ENCODE measurements around the gene HTRA3. TPM values are rescaled to one million over a fixed set of nuclear protein-coding genes. Genes with fewer than 3 reads are reported as not detected.

The HTRA3 gene
- total RNA-seq, 2 experiments from 2014 or later = not detected

GRCh38 chr4:8353912-8354453 is 84.4 kb downstream of the HTRA3 start:
- Histone ChIP-seq H4K20me1 (ENCODE audit: insufficient read depth, low read length) (no peaks in the 10 kb centered on the region), H3K79me2 (ENCODE audit: insufficient read depth, low read depth, low read length) (no peaks in the 10 kb centered on the region), H3K4me3 (ENCODE audit: low read depth, low read length, poor library complexity, severe bottlenecking) (no peak overlapping the region), H3K36me3 (ENCODE audit: insufficient read depth, low read length) (no peaks in the 10 kb centered on the region), H3K27ac (ENCODE audit: low read depth, low read length, poor library complexity, severe bottlenecking) (no peak overlapping the region), H3K4me2 (ENCODE audit: low read length) (no peak overlapping the region), H3K4me1 (ENCODE audit: insufficient read depth, low read length, poor library complexity, severe bottlenecking) (no peaks in the 10 kb centered on the region), H2AFZ (ENCODE audit: low read length) (no peak overlapping the region), H3K9me3 (ENCODE audit: low read length) (no peaks in the 10 kb centered on the region), H3K9me2 (ENCODE audit: insufficient read depth, low read length) (no peaks in the 10 kb centered on the region)
- no peak for DNase-seq (ENCODE audit: low spot score)
- BruUV-seq (replicated peaks) = no TSS peak
- ChIA-PET CTCF (ENCODE audit: unreplicated experiment) (no interaction called here), POLR2A (no interaction called here)
- intact Hi-C loops (cut with micrococcal nuclease; ENCODE audit: unreplicated experiment) = no loop called here
- TF ChIP-seq CTCF (conservative IDR thresholded peaks at IDR 0.05; ENCODE audit: low read length) (no peak), EZH2phosphoT487 (IDR thresholded peaks at IDR 0.05; ENCODE audit: borderline replicate concordance, low read depth, low read length) (no peak)

- ChIA-PET CTCF (ENCODE audit: unreplicated experiment) (no interaction called here), POLR2A (interaction anchor here (0.6 kb wide), 1 partner anchor 51 kb away, joined by 6 read pairs; no protein-coding TSS in a partner anchor)
- Histone ChIP-seq H3K79me2 (ENCODE audit: insufficient read depth, low read depth, low read length) (no peaks in the 10 kb centered on the region), H3K9me3 (ENCODE audit: low read length) (no peaks in the 10 kb centered on the region), H3K36me3 (ENCODE audit: insufficient read depth, low read length) (no peaks in the 10 kb centered on the region), H2AFZ (ENCODE audit: low read length) (no peak overlapping the region), H3K4me2 (ENCODE audit: low read length) (no peak overlapping the region), H3K27ac (ENCODE audit: low read depth, low read length, poor library complexity, severe bottlenecking) (no peak overlapping the region), H3K4me3 (ENCODE audit: low read depth, low read length, poor library complexity, severe bottlenecking) (no peak overlapping the region), H3K9me2 (ENCODE audit: insufficient read depth, low read length) (no peaks in the 10 kb centered on the region), H3K4me1 (ENCODE audit: insufficient read depth, low read length, poor library complexity, severe bottlenecking) (no peaks in the 10 kb centered on the region), H4K20me1 (ENCODE audit: insufficient read depth, low read length) (no peaks in the 10 kb centered on the region)
- intact Hi-C loops (cut with micrococcal nuclease; ENCODE audit: unreplicated experiment) = no loop called here
- TF ChIP-seq EZH2phosphoT487 (IDR thresholded peaks at IDR 0.05; ENCODE audit: borderline replicate concordance, low read depth, low read length) (no peak), CTCF (conservative IDR thresholded peaks at IDR 0.05; ENCODE audit: low read length) (no peak)
- DNase-seq (ENCODE audit: low spot score) = no peak
- no TSS peak for BruUV-seq (replicated peaks)
Measured at GRCh38 chr4:8355306-8355705, 85.8 kb downstream of the HTRA3 start.

- BruUV-seq (replicated peaks) = no TSS peak
- H3K4me1 ChIP-seq (ENCODE audit: insufficient read depth, low read length, poor library complexity, severe bottlenecking) = no peaks in the 10 kb centered on the region
- no peak overlapping the region for H3K4me2 ChIP-seq (ENCODE audit: low read length)
- intact Hi-C loops (cut with micrococcal nuclease; ENCODE audit: unreplicated experiment) = no loop called here
- no peak overlapping the region for H3K27ac ChIP-seq (ENCODE audit: low read depth, low read length, poor library complexity, severe bottlenecking)
- no peaks in the 10 kb centered on the region for H3K79me2 ChIP-seq (ENCODE audit: insufficient read depth, low read depth, low read length)
- no peak overlapping the region for H3K4me3 ChIP-seq (ENCODE audit: low read depth, low read length, poor library complexity, severe bottlenecking)
- H4K20me1 ChIP-seq (ENCODE audit: insufficient read depth, low read length) = no peaks in the 10 kb centered on the region
- no peak for DNase-seq (ENCODE audit: low spot score)
- CTCF ChIA-PET (ENCODE audit: unreplicated experiment) = no interaction called here
- POLR2A ChIA-PET = no interaction called here
- H3K9me3 ChIP-seq (ENCODE audit: low read length) = no peaks in the 10 kb centered on the region
- H3K9me2 ChIP-seq (ENCODE audit: insufficient read depth, low read length) = no peaks in the 10 kb centered on the region
- H2AFZ ChIP-seq (ENCODE audit: low read length) = no peak overlapping the region
- TF ChIP-seq EZH2phosphoT487 (IDR thresholded peaks at IDR 0.05; ENCODE audit: borderline replicate concordance, low read depth, low read length) (no peak), CTCF (conservative IDR thresholded peaks at IDR 0.05; ENCODE audit: low read length) (no peak)
- no peaks in the 10 kb centered on the region for H3K36me3 ChIP-seq (ENCODE audit: insufficient read depth, low read length)
Measured at GRCh38 chr4:8355864-8356565, 86.5 kb downstream of the HTRA3 start.
